ENCODE data around the gene RAP1GAP2. TPM values are rescaled to one million over a fixed set of nuclear protein-coding genes. Genes with fewer than 3 reads are reported as not detected.

RAP1GAP2 gene
- total RNA-seq, 4 donors from 2014 or later: 7.4 to 13.1 (median 10.7) TPM

DNA sequence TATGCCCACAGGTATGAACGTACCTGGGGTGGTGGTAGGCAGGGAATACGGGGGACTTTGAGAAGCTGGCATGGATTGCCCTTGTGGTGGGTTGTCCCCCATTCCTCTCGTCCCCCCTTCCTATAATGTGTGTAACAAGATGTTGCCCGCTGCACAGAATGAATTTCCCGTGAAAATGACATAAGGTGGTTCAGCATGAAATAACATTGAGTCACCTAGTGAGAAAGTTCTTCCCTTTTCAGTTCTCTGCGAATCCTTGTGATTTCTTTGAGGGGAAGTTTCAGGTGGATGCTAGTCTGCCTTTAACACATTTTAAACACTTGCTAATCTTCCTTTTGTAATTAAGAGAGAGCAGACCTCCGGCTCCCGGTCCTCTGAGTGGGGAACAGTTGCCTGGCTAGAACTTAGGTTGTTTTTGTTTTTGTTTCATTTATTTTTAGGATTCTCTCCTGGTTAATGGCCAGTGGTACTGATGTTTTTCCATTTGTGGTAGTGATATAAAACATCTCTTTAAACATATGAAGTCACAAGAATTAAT lies 58.9 kb downstream of the RAP1GAP2 start:
- TF ChIP-seq, protein P1, sequence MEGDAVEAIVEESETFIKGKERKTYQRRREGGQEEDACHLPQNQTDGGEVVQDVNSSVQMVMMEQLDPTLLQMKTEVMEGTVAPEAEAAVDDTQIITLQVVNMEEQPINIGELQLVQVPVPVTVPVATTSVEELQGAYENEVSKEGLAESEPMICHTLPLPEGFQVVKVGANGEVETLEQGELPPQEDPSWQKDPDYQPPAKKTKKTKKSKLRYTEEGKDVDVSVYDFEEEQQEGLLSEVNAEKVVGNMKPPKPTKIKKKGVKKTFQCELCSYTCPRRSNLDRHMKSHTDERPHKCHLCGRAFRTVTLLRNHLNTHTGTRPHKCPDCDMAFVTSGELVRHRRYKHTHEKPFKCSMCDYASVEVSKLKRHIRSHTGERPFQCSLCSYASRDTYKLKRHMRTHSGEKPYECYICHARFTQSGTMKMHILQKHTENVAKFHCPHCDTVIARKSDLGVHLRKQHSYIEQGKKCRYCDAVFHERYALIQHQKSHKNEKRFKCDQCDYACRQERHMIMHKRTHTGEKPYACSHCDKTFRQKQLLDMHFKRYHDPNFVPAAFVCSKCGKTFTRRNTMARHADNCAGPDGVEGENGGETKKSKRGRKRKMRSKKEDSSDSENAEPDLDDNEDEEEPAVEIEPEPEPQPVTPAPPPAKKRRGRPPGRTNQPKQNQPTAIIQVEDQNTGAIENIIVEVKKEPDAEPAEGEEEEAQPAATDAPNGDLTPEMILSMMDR (IDR thresholded peaks at IDR 0.05): no peak
- TF ChIP-seq POLR2AphosphoS5 (IDR thresholded peaks at IDR 0.05) (no peak), POLR2A (IDR thresholded peaks at IDR 0.05; ENCODE audit: low read depth) (no peak), EP300 (IDR thresholded peaks at IDR 0.05) (no peak)
- Histone ChIP-seq H3K4me1 (peaks cover 15 to 29% (median 25%) of the 10 kb centered on the region in 4 donors), H3K27ac (replicated peaks in 1 of 4) (no peak overlapping the region), H3K4me3 (peak overlapping the region in 3 of 4 donors; percentile 67 to 81 (median 68)), H3K27me3 (peaks cover 0 to 35% (median 5%) of the 10 kb centered on the region in 4 donors), H3K36me3 (no peaks in the 10 kb centered on the region), H3K9me3 (no peaks in the 10 kb centered on the region)
- intact Hi-C loops (cut with DNase I): no loop called here
- no peak for DNase-seq (ENCODE audit: extremely low spot score)
- WGBS: 43% methylated on average over 8 of the region's 8 CpGs

DNA sequence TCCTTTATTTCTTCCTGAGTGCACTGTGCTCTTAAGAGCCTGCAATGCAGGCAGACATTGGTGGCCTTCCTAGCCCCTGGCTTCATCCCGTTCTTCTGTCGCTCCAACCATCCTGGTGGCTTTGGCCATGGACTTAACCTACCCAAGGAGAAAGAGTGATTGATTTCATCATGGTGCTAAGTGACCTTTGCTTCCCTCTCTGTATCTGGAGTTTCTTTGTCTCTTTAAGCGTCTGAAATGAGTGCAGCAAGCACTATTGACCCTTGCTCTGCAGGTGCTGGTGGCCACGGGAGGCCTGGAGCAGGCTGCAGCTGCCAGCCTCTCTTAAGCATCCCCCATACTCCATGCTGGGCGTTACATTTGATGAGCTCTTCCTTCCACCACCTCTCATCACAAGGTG lies 60.5 kb downstream of the RAP1GAP2 start:
- intact Hi-C loops (cut with DNase I): no loop called here
- H3K4me1 ChIP-seq: peaks cover 15 to 29% (median 25%) of the 10 kb centered on the region in 4 donors
- WGBS: 79% methylated on average over 5 of the region's 5 CpGs
- DNase-seq (ENCODE audit: extremely low spot score): no peak
- H3K9me3 ChIP-seq: no peaks in the 10 kb centered on the region
- H3K27me3 ChIP-seq: peaks cover 0 to 35% (median 5%) of the 10 kb centered on the region in 4 donors
- no peaks in the 10 kb centered on the region for H3K36me3 ChIP-seq
- TF ChIP-seq POLR2A (IDR thresholded peaks at IDR 0.05; ENCODE audit: low read depth): no peak
- TF ChIP-seq, protein P1 (IDR thresholded peaks at IDR 0.05): no peak
- TF ChIP-seq POLR2AphosphoS5 (IDR thresholded peaks at IDR 0.05): no peak
- TF ChIP-seq EP300 (IDR thresholded peaks at IDR 0.05): no peak
- H3K4me3 ChIP-seq: no peak overlapping the region
- H3K27ac ChIP-seq (replicated peaks in 1 of 4): no peak overlapping the region

DNA sequence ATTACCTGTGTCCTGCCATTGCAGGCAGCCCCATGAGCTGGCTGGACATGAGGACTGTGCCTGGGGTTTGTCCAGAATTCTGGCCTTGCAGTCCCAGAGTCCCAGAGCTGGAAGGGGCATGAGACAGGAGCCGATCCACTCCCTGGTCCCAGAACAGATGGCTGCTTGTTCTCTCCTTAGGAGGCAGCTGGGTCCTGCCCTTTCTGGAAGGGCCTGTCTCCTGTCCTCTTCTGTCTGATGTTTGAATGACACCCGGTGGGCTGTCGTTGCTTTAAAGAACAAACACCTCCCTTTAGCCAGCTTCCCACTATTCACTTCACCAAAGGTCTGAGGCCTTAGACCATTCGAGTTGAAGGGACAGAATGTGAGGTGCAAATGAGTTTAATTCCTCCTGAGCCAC lies 63.8 kb downstream of the RAP1GAP2 start:
- H3K9me3 ChIP-seq: no peaks in the 10 kb centered on the region
- H3K27ac ChIP-seq (replicated peaks in 1 of 4): no peak overlapping the region
- intact Hi-C loops (cut with DNase I): no loop called here
- DNase-seq (ENCODE audit: extremely low spot score): no peak
- H3K27me3 ChIP-seq: peaks cover 0 to 29% (median 5%) of the 10 kb centered on the region in 4 donors
- H3K36me3 ChIP-seq: no peaks in the 10 kb centered on the region
- H3K4me1 ChIP-seq: peaks cover 3 to 5% (median 3%) of the 10 kb centered on the region in 4 donors
- TF ChIP-seq, protein P1 (IDR thresholded peaks at IDR 0.05): no peak
- no peak for TF ChIP-seq EP300 (IDR thresholded peaks at IDR 0.05)
- TF ChIP-seq POLR2AphosphoS5 (IDR thresholded peaks at IDR 0.05): no peak
- TF ChIP-seq POLR2A (IDR thresholded peaks at IDR 0.05; ENCODE audit: low read depth): no peak
- 53% methylated on average over 4 of the region's 4 CpGs for WGBS
- no peak overlapping the region for H3K4me3 ChIP-seq

DNA sequence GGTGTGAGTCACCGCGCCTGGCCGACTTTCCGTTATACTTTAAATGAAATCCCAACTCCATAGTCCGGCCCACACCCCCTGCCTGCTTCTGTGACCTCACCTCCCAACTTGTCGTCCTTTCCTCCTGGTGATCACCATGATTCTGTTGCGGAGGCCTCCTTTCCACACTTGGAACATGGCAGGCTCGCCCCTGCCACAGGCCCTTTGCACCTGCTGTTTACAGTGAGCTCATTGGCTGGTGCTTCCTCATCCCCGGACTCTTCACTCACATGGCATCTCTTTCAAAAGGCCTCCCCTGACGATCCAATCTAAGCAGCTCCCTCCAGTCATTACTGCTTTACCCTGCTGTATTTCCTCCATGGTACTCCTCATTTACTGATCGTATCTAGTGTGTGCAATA lies 64.6 kb downstream of the RAP1GAP2 start:
- DNase-seq (ENCODE audit: extremely low spot score): no peak
- no peaks in the 10 kb centered on the region for H3K9me3 ChIP-seq
- no peak for TF ChIP-seq POLR2AphosphoS5 (IDR thresholded peaks at IDR 0.05)
- no peak for TF ChIP-seq POLR2A (IDR thresholded peaks at IDR 0.05; ENCODE audit: low read depth)
- no peak for TF ChIP-seq EP300 (IDR thresholded peaks at IDR 0.05)
- TF ChIP-seq, protein P1 (IDR thresholded peaks at IDR 0.05): no peak
- H3K4me3 ChIP-seq: no peak overlapping the region
- intact Hi-C loops (cut with DNase I): no loop called here
- no peaks in the 10 kb centered on the region for H3K36me3 ChIP-seq
- no peak overlapping the region for H3K27ac ChIP-seq (replicated peaks in 1 of 4)
- WGBS: 95% methylated on average over 11 of the region's 11 CpGs
- H3K4me1 ChIP-seq: peaks cover 0 to 5% (median 0%) of the 10 kb centered on the region in 4 donors
- peaks cover 0 to 20% (median under 1%) of the 10 kb centered on the region in 4 donors for H3K27me3 ChIP-seq

DNA sequence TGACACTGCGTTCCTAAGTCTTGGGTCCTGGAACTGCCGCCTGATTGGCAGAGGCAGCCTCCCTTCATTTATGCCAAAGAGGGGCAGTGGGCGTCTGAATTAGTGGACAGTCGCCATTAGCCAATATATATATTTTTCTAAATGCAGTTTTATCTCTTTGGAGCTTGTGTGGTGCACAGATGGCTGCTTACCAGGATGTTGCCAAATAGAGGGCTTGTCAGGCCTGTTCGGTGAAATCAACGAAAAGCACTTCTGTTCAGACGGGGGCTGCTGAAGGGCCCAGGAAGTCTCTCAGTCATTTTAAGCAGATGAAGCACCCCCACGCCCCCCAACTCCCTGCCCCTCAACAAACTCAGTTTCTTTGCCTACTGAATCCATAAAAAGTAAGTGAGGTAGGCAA lies 66.0 kb downstream of the RAP1GAP2 start:
- intact Hi-C loops (cut with DNase I): no loop called here
- peaks cover 0 to 5% (median 0%) of the 10 kb centered on the region in 4 donors for H3K4me1 ChIP-seq
- H3K4me3 ChIP-seq: no peak overlapping the region
- TF ChIP-seq EP300 (IDR thresholded peaks at IDR 0.05) (no peak), POLR2AphosphoS5 (IDR thresholded peaks at IDR 0.05) (no peak), POLR2A (IDR thresholded peaks at IDR 0.05; ENCODE audit: low read depth) (no peak)
- TF ChIP-seq, protein P1 (IDR thresholded peaks at IDR 0.05): no peak
- no peaks in the 10 kb centered on the region for H3K9me3 ChIP-seq
- 84% methylated on average over 8 of the region's 8 CpGs for WGBS
- no peaks in the 10 kb centered on the region for H3K36me3 ChIP-seq
- DNase-seq (ENCODE audit: extremely low spot score): no peak
- peaks cover 0 to 7% (median 0%) of the 10 kb centered on the region in 4 donors for H3K27me3 ChIP-seq
- H3K27ac ChIP-seq (replicated peaks in 1 of 4): no peak overlapping the region

Data from esophagus muscularis mucosa (tissue), 4 donors.